ENCODE measurements around the gene COL27A1.

DNA sequence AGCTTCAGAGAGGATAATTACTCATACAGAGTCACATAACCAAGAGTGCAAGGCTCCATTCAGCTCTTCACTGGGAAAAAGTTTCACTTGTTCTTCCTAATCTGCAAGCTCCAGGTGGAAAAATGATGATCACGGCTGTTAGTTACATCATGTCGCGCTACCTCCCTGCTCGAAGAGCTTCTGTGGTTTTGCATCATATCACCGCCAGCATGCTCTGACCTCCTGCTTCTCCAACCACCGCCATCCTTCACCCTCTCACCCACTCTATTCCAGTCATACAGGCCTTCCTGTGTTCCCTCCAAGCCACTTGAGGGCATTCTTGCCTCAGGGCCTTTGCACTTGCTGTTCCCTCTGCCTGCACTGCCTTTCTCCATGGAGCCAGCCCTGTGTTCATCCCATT is 47.1 kb downstream of the COL27A1 start:
- TF ChIP-seq CTCF (conservative IDR thresholded peaks at IDR 0.05) (no peak), ZFX (IDR thresholded peaks at IDR 0.05) (no peak)

Data from C4-2B (cell line).